Peyer's patch (tissue), 4 donors: Measurements from ENCODE around the gene JCAD.

Experiments
- POLR2A ChIP-seq, 2 donors: fragments of 450-650 bp; IDR thresholded peaks; one replicate each; pipeline ENCODE4 v1.5.1; 2017; ENCODE audit warnings: antibody characterized with exemption in 2 of 2, mild to moderate bottlenecking in 2 of 2, moderate library complexity in 2 of 2
- TF ChIP-seq, protein P1 (sequence below), 6 experiments: fragments of 450-650 bp in 4 of 6; fragments of 200-600 bp in 2 of 6; sonication (generic) in 1 of 6; IDR thresholded peaks; one replicate each; pipeline ENCODE4 v1.5.1; 2017 to 2019; ENCODE audit warnings: antibody characterized with exemption in 6 of 6, mild to moderate bottlenecking in 3 of 6, moderate library complexity in 1 of 6

DNA sequence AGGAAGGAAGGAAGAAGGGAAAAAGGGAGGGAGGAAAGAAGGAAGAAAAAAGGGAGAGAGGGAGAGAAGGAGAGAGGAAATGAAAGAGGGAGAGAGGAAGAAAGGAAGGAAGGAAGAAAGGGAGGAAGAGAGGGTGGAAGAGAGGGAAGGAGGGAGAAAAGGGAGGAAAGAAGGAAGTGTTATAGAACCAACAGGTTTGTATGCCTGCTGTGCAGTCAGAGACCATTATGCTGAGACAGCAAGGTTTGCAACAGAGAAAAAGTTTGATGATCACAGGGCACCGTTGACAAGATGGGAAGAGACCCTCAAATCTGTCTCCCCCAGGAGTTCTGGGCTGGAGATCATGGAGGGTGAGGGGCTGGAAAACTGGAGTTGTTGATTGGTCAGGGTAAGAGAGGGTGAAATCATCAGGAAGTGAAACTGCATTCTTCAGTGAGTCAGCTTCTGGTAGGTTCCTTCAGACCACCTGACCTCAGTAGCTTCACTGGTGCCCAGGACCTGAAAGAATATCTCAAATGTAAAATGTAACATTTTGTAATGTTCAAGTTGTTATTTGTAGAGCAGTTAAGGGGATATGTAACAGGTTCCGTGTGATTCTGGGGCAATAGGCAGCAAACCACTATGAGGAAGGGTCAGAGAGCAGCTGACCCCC, 76.3 kb downstream of the JCAD start:
- TF ChIP-seq, protein P1, sequence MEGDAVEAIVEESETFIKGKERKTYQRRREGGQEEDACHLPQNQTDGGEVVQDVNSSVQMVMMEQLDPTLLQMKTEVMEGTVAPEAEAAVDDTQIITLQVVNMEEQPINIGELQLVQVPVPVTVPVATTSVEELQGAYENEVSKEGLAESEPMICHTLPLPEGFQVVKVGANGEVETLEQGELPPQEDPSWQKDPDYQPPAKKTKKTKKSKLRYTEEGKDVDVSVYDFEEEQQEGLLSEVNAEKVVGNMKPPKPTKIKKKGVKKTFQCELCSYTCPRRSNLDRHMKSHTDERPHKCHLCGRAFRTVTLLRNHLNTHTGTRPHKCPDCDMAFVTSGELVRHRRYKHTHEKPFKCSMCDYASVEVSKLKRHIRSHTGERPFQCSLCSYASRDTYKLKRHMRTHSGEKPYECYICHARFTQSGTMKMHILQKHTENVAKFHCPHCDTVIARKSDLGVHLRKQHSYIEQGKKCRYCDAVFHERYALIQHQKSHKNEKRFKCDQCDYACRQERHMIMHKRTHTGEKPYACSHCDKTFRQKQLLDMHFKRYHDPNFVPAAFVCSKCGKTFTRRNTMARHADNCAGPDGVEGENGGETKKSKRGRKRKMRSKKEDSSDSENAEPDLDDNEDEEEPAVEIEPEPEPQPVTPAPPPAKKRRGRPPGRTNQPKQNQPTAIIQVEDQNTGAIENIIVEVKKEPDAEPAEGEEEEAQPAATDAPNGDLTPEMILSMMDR (IDR thresholded peaks at IDR 0.05), result no peak
- no peak for TF ChIP-seq POLR2A (IDR thresholded peaks at IDR 0.05)
